Measurements from ENCODE around the gene ZNF438. TPM values are rescaled to one million over a fixed set of nuclear protein-coding genes. Genes with fewer than 3 reads are reported as not detected.

ZNF438 gene
- total RNA-seq, 2 donors from 2014 or later: 11.4 to 11.6 TPM

- DNase-seq (no peak), ATAC-seq (no peak)
- intact Hi-C loops (cut with DNase I): no loop called here
Observed at GRCh38 chr10:30842185-30842584, 189.5 kb downstream of the ZNF438 start.

- ATAC-seq: peak; percentile 24 to 53
- intact Hi-C loops (cut with DNase I): no loop called here
Observed at GRCh38 chr10:30840395-30841050, 191.1 kb downstream of the ZNF438 start.

GRCh38 chr10:30839652-30840051, 192.0 kb downstream of the ZNF438 start:
- intact Hi-C loops (cut with DNase I): no loop called here
- ATAC-seq (no peak), DNase-seq (no peak)

More at GRCh38 chr10:30840395-30841050, 191.1 kb downstream of the ZNF438 start:
- DNase-seq: no peak

- ATAC-seq (no peak), DNase-seq (no peak)
- intact Hi-C loops (cut with DNase I): no loop called here
Observed at GRCh38 chr10:30836406-30836805, 195.3 kb downstream of the ZNF438 start.

- no peak for DNase-seq
- intact Hi-C loops (cut with DNase I): no loop called here
- ATAC-seq: no peak
Observed at GRCh38 chr10:30835146-30835545, 196.5 kb downstream of the ZNF438 start.

GRCh38 chr10:30834651-30835050, 197.0 kb downstream of the ZNF438 start:
- DNase-seq (no peak), ATAC-seq (peak in 1 of 2 donors; percentile 41)
- intact Hi-C loops (cut with DNase I): no loop called here

- ATAC-seq: no peak
- intact Hi-C loops (cut with DNase I): no loop called here
- no peak for DNase-seq
Observed at GRCh38 chr10:30834153-30834552, 197.5 kb downstream of the ZNF438 start.

GRCh38 chr10:30833628-30833970, 198.1 kb downstream of the ZNF438 start:
- DNase-seq (no peak), ATAC-seq (no peak)
- intact Hi-C loops (cut with DNase I): no loop called here

GRCh38 chr10:30832749-30833627, 198.7 kb downstream of the ZNF438 start:
- intact Hi-C loops (cut with DNase I): no loop called here
- DNase-seq: no peak
- ATAC-seq: no peak

GRCh38 chr10:30832001-30832748, 199.5 kb downstream of the ZNF438 start:
- DNase-seq: no peak
- ATAC-seq: no peak
- intact Hi-C loops (cut with DNase I): no loop called here

- DNase-seq (no peak), ATAC-seq (no peak)
- intact Hi-C loops (cut with DNase I): no loop called here
Observed at GRCh38 chr10:30831426-30831825, 200.2 kb downstream of the ZNF438 start.

- no peak for DNase-seq
- no peak for ATAC-seq
- intact Hi-C loops (cut with DNase I): no loop called here
Observed at GRCh38 chr10:30830315-30831230, 201.1 kb downstream of the ZNF438 start.

- intact Hi-C loops (cut with DNase I): no loop called here
- no peak for ATAC-seq
- no peak for DNase-seq
Observed at GRCh38 chr10:30829901-30830300, 201.8 kb downstream of the ZNF438 start.

- DNase-seq: no peak
- ATAC-seq: peak; percentile 31 to 72
- intact Hi-C loops (cut with DNase I): no loop called here
Observed at GRCh38 chr10:30828680-30829079, 203.0 kb downstream of the ZNF438 start.

GRCh38 chr10:30828164-30828563, 203.5 kb downstream of the ZNF438 start:
- DNase-seq (no peak), ATAC-seq (peak in 1 of 2 donors; percentile 20)
- intact Hi-C loops (cut with DNase I): no loop called here

- ATAC-seq: peak; percentile 79 to 82
- intact Hi-C loops (cut with DNase I): no loop called here
- no peak for DNase-seq
Observed at GRCh38 chr10:30827531-30828120, 204.0 kb downstream of the ZNF438 start.

GRCh38 chr10:30826679-30827078, 205.0 kb downstream of the ZNF438 start:
- ATAC-seq (no peak), DNase-seq (no peak)
- intact Hi-C loops (cut with DNase I): no loop called here

- intact Hi-C loops (cut with DNase I): no loop called here
- no peak for ATAC-seq
- no peak for DNase-seq
Observed at GRCh38 chr10:30825495-30825894, 206.2 kb downstream of the ZNF438 start.

- ATAC-seq: no peak
- intact Hi-C loops (cut with DNase I): no loop called here
- no peak for DNase-seq
Observed at GRCh38 chr10:30825022-30825421, 206.6 kb downstream of the ZNF438 start.

Data from left cardiac atrium (tissue), 4 donors.